ENCODE results near the gene SKAP2.

The SKAP2 gene

DNA sequence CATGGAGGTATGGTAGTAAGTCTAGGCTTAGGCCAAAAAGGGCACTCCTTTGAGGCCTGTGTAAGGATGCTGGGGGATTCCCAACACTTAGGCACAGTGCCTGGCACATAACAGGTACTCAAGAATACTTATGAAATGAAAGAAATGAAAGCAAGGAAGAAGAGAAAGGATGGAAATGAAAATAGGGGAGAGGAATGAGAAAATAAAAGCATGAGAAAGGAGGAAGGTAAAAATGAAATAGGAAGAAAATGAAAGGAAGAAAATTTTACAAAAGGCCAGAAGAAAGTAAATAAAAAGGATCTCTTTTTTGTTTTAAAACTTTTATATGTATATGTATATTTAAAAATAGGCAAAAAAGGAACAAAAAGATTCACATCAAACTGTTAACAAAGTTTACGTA, 146.3 kb downstream of the SKAP2 start:
- TF ChIP-seq, protein P1, sequence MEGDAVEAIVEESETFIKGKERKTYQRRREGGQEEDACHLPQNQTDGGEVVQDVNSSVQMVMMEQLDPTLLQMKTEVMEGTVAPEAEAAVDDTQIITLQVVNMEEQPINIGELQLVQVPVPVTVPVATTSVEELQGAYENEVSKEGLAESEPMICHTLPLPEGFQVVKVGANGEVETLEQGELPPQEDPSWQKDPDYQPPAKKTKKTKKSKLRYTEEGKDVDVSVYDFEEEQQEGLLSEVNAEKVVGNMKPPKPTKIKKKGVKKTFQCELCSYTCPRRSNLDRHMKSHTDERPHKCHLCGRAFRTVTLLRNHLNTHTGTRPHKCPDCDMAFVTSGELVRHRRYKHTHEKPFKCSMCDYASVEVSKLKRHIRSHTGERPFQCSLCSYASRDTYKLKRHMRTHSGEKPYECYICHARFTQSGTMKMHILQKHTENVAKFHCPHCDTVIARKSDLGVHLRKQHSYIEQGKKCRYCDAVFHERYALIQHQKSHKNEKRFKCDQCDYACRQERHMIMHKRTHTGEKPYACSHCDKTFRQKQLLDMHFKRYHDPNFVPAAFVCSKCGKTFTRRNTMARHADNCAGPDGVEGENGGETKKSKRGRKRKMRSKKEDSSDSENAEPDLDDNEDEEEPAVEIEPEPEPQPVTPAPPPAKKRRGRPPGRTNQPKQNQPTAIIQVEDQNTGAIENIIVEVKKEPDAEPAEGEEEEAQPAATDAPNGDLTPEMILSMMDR (IDR thresholded peaks at IDR 0.05; ENCODE audit: control insufficient read depth, insufficient read depth, low read depth, low read length, missing control alignments), result no peak
- no peak overlapping the region for H3K4me3 ChIP-seq (ENCODE audit: control insufficient read depth, low read depth, low read length)

DNA sequence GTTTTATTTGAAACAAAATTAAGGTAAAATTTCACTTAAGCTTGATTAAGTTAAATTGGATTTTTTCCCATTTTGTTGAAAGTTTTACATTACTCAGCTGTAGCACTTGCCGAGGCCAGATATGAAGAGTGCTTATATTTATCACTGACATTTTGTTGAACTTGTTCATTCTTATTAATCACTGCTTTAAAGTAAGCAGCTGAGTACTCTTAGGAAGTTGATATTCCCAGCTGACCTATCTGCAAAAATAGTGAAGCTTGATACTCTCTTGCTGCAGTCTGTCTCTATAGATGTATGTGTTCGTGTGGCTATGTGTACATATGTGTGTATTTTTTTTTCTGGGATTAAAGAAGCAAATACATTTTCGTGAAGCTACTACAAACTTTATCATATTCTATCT, 150.0 kb downstream of the SKAP2 start:
- DNase-seq (ENCODE audit: low read depth), result no peak
- no peak overlapping the region for H3K4me3 ChIP-seq (ENCODE audit: control insufficient read depth, low read depth, low read length)
- TF ChIP-seq, protein P1 (IDR thresholded peaks at IDR 0.05; ENCODE audit: control insufficient read depth, insufficient read depth, low read depth, low read length, missing control alignments), result no peak

More for the DNA sequence above, 146.3 kb downstream of the SKAP2 start:
- DNase-seq (ENCODE audit: low read depth), result no peak

DNA sequence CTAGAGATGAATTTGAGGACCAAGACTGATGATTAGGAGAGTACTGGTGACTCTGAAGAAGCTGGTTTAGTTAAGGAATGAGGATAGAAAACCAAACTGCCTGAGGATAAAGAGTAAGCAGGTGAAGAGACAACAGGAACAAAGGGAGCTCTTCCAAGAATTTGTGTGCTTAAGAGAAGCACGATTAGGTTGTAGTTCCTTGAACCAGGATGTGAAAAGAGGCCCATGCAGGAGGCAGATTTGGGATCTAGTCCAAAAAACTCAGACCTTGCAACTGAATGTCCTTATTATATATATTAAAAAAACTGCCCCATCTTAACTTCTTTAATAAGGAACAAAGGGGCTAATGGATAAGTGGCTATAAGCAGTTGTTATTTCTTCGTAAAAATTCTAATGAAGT, 150.4 kb downstream of the SKAP2 start:
- H3K4me3 ChIP-seq (ENCODE audit: control insufficient read depth, low read depth, low read length), result no peak overlapping the region
- DNase-seq (ENCODE audit: low read depth), result no peak
- TF ChIP-seq, protein P1 (IDR thresholded peaks at IDR 0.05; ENCODE audit: control insufficient read depth, insufficient read depth, low read depth, low read length, missing control alignments), result no peak

DNA sequence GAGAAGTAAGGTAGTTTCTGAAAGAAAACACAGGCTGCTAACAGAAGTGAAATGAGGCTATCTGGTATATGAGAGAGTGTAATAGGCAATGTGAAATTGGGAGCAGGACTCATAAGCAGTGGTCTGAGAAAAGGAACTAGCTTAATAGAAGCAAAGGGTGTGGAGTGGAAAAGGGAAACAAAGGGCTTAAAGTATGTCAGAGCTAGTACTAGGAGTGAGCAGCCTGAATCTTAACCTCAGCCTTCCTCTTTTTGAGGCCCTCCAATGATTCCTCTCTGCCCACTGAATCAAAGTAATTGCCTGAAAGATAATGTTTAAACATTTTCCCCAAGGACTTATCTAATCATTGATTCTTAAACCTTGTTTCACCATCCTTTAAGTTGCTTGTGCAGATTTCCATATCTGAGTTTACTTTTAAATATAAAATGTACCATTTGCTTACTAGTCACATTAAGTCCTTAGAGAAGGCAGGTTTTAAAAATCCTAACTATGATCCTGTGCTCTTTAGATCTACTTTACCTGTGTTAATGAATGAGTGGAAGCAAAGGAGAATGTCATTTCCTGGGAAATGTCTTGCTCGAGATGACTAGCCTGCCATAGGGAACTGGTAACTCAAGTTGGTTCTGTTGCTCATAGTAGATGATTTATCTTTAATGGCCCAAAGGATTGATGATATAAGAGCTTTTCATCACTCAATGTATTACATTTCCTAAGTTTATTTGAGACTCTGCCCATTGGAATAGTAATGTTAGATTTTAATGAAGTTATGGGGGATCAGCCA, 155.0 kb downstream of the SKAP2 start:
- TF ChIP-seq, protein P1 (IDR thresholded peaks at IDR 0.05; ENCODE audit: control insufficient read depth, insufficient read depth, low read depth, low read length, missing control alignments), result no peak
- no peak for DNase-seq (ENCODE audit: low read depth)
- H3K4me3 ChIP-seq (ENCODE audit: control insufficient read depth, low read depth, low read length), result no peak overlapping the region

DNA sequence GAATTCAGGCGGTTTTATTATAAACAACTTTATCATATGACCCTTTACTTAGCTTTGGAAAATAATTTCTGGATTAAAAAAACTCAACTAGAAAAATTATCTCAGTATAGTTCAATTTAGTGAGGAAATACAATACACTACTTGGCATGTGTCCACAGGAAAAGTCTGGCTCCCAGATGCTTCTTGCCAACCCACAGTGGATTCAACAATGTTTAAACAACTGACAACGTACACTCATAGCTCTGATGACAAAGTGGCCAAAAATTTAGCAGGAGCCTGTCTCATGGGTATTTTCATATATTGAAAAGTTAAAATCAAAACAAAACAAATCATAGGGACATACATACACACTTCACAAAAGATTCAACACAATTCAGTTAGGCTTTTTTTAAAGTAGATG, 158.8 kb downstream of the SKAP2 start:
- peak; percentile 79 for DNase-seq (ENCODE audit: low read depth)
- H3K4me3 ChIP-seq (ENCODE audit: control insufficient read depth, low read depth, low read length), result no peak overlapping the region
- TF ChIP-seq, protein P1 (IDR thresholded peaks at IDR 0.05; ENCODE audit: control insufficient read depth, insufficient read depth, low read depth, low read length, missing control alignments), result no peak

DNA sequence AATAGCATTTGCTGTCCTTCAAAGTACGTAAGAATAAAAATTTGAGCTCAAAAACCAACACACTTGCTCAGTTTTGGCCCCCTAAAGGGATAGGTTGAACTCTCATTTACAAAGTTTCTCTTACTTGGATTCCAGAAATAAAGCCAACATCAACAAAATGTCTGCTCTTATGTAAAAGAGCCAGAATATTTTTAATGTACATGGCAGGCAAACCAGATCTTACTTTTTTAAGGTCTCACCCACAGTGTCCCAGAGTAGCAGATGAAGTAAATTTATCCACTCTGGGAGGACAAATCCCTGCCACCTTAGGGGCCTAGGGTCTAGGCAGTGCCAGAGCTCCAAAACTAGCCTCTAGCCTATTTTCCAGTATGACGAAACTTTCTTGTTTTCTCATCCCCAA, 159.6 kb downstream of the SKAP2 start:
- no peak overlapping the region for H3K4me3 ChIP-seq (ENCODE audit: control insufficient read depth, low read depth, low read length)
- no peak for DNase-seq (ENCODE audit: low read depth)

More for the DNA sequence above, 159.6 kb downstream of the SKAP2 start:
- TF ChIP-seq, protein P1 (IDR thresholded peaks at IDR 0.05; ENCODE audit: control insufficient read depth, insufficient read depth, low read depth, low read length, missing control alignments), result no peak
